Muscle layer of duodenum (tissue), 2 donors: ENCODE results near the gene TEX19.
"Not testable (repeated sequence)": the region's sequence is repeated elsewhere in the genome, so short reads cannot be mapped to it uniquely, and the experiment has no call there.

ENCODE experiments used
- H3K27ac ChIP-seq: one replicate; pipeline ENCODE4 v1.7.0; 2013; ENCODE audit warnings: mild to moderate bottlenecking, low read length
- H3K27me3 ChIP-seq: one replicate; pipeline ENCODE4 v1.7.0; 2013; ENCODE audit warnings: low read depth, mild to moderate bottlenecking, control low read depth, low read length
- H3K36me3 ChIP-seq, 2 donors: one replicate each; pipeline ENCODE4 v1.7.0; 2013; ENCODE audit warnings: low read length in 2 of 2, control low read depth in 1 of 2, mild to moderate bottlenecking in 1 of 2; ENCODE audit not compliant: insufficient read depth in 2 of 2, control insufficient read depth in 1 of 2
- H3K4me1 ChIP-seq, 2 donors: one replicate each; pipeline ENCODE4 v1.7.0; 2013; ENCODE audit warnings: low read length in 2 of 2, mild to moderate bottlenecking in 2 of 2, control low read depth in 1 of 2, moderate library complexity in 1 of 2; ENCODE audit not compliant: insufficient read depth in 2 of 2, control insufficient read depth in 1 of 2
- H3K4me3 ChIP-seq, 2 donors: one replicate each; pipeline ENCODE4 v1.7.0; 2013; ENCODE audit warnings: low read length in 2 of 2, low read depth in 1 of 2, mild to moderate bottlenecking in 1 of 2
- H3K9me3 ChIP-seq, 2 donors: one replicate each; pipeline ENCODE4 v1.7.0; 2013; ENCODE audit warnings: low read length in 2 of 2, control low read depth in 1 of 2, mild to moderate bottlenecking in 1 of 2; ENCODE audit not compliant: control insufficient read depth in 1 of 2
- donor health status: healthy.

TEX19 gene

DNA sequence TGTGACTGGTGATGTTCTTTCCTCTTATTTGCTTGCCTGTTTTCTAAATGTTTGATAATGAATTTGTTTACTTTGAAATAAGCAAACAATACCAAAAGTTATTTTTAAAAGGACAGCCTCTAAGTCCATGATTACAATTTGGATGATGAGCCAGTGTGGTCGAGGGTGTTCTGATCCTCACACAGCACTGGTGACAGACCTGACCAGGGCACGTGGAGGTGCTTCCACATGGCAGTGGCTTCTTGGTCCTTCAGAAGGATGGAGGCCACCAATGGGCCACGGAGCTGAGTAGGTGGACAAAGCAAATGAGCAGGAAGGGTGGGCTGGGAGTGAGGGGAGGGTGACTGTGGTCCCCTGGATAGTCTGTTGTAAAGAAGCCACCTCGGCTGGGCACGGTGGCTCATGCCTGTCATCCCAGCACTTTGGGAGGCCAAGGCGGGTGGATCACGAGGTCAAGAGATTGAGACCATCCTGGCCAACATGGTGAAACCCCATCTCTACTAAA is 4.2 kb upstream of the TEX19 start:
- peaks cover 6% of the 10 kb centered on the region for H3K27me3 ChIP-seq
- H3K4me3 ChIP-seq = no peak overlapping the region
- H3K4me1 ChIP-seq = peaks cover 0 to 14% of the 10 kb centered on the region in 2 donors
- no peaks in the 10 kb centered on the region for H3K36me3 ChIP-seq
- no peaks in the 10 kb centered on the region for H3K9me3 ChIP-seq
- H3K27ac ChIP-seq = no peak overlapping the region

DNA sequence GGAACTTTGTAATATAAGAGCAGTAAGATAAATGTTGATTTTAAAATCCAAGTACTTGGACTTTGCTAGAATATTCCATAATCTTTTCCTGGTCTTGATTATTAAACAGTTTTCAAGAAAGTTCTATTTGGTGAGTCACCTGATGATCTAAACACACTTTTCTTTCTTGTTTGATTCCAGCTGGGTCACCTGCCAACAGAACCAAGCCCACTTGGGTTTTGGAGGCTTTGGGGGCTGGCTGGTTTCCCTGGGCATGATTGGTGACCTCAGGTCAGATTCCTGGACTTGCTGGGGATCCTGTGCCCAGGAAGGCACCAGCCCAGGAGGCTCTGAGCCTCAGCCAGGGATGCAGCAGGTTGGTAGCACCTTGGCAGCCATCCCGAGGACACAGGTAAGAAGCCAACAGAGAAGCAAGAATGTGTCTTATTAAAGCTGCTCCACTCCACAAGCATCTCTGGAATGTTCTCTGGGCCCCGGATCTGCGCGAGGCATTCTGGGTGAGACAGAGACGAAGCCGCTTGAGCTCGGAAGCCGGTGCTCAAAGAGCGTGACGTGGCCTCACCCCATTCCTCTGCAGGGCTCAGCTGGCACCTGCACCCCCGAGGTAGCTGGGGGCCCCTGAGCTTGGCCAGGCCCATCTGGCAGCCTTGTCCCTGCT is 3.1 kb upstream of the TEX19 start:
- Histone ChIP-seq H3K27ac (no peak overlapping the region), H3K4me3 (no peak overlapping the region), H3K27me3 (peaks cover 6% of the 10 kb centered on the region), H3K9me3 (no peaks in the 10 kb centered on the region), H3K4me1 (peaks cover 0 to 14% of the 10 kb centered on the region in 2 donors), H3K36me3 (no peaks in the 10 kb centered on the region)

DNA sequence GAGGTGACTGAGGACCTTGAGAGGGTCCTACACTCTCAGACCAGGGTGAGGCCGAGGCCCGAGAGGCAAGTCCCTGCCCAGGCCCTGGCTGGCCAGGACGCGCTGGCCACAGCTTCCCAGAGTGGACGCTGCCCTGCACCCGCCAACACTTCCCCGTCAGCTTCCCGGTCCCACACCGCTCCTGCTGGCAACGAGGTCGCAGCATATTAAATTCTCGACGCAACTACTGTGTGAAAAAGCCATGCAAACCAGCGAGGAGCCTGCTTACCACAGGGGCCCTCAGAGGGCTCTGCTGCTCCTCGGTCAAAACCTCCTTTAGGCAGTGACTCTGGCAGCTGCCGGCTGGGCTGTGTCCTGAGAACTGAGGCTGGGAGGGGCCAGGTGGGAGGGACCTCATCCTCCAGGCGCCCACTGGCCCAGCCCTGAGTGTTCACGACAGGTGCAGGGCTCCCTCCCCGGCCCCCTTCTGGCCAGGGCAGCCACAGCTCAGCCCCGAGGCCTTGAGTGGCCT is 2.1 kb upstream of the TEX19 start:
- Histone ChIP-seq H3K36me3 (no peaks in the 10 kb centered on the region), H3K27ac (no peak overlapping the region), H3K4me3 (no peak overlapping the region), H3K27me3 (peaks cover 6% of the 10 kb centered on the region), H3K4me1 (peaks cover 0 to 10% of the 10 kb centered on the region in 2 donors), H3K9me3 (no peaks in the 10 kb centered on the region)

DNA sequence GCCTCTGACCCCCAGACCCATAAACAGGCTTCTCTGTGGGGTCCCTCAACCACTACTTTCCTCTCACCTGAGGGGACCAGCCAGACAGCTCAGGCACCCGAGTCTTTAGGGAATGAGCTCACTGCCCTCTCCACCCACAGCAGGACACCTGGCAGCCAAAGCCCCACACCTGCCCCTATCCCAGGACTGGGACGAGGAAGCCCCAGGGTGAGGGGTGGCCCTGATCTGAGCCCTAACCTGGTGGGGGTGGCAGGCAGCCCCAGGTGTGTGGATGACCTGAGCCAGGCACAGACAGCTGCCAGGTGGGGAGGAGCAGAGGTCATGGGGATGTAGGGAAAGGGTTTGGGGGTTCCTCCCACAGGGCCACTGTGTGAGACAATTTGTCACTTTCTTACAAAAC is 1.7 kb upstream of the TEX19 start:
- no peaks in the 10 kb centered on the region for H3K36me3 ChIP-seq
- peaks cover 0 to 8% of the 10 kb centered on the region in 2 donors for H3K4me1 ChIP-seq
- H3K27ac ChIP-seq = no peak overlapping the region
- H3K4me3 ChIP-seq = no peak overlapping the region
- no peaks in the 10 kb centered on the region for H3K9me3 ChIP-seq
- peaks cover 6% of the 10 kb centered on the region for H3K27me3 ChIP-seq

DNA sequence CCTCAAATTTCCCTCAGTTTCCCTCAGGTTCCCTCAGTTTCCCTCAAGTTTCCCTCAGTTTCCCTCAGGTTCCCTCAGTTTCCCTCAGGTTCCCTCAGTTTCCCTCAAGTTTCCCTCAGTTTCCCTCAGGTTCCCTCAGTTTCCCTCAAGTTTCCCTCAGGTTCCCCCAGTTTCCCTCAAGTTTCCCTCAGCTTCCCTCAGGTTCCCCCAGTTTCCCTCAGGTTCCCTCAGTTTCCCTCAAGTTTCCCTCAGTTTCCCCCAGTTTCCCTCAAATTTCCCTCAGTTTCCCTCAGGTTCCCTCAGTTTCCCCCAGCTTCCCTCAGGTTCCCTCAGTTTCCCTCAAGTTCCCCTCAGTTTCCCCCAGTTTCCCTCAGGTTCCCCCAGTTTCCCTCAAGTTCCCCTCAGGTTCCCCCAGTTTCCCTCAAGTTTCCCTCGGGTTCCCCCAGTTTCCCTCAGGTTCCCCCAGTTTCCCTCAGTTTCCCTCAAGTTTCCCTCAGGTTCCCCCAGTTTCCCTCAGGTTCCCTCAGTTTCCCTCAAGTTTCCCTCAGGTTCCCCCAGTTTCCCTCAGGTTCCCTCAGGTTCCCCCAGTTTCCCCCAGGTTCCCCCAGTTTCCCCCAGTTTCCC is 516 bp downstream of the TEX19 start:
- not testable (repeated sequence) for H3K27me3 ChIP-seq, H3K9me3 ChIP-seq, H3K4me1 ChIP-seq, H3K4me3 ChIP-seq, H3K27ac ChIP-seq, H3K36me3 ChIP-seq

DNA sequence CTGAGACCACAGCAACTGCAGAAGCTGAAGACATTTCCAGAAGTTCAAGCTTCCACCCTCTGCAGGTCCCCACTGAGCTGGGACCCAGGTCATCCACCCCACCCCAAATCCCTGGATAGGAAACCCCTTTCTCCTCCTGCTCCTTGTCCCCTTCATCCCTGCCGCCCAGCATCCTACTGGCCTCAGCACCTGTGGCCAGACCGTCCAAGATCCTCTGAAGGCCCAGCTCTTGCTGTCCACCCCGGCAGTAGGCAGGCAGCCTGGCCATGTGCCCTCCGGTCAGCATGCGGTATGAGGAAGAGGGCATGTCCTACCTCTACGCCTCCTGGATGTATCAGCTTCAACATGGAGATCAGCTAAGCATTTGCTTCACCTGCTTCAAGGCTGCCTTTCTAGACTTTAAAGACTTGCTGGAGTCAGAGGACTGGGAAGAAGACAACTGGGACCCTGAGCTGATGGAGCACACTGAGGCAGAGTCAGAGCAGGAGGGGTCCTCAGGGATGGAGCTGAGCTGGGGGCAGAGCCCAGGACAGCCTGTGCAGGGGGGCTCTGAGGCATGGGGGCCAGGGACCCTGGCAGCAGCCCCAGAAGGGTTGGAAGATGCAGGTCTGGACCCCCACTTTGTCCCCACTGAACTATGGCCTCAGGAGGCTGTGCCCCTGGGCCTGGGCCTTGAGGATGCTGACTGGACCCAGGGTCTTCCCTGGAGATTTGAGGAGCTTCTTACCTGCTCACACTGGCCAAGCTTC is 3.0 kb downstream of the TEX19 start:
- H3K27ac ChIP-seq = no peak overlapping the region
- H3K9me3 ChIP-seq = no peaks in the 10 kb centered on the region
- H3K4me3 ChIP-seq = no peak overlapping the region
- H3K4me1 ChIP-seq = no peaks in the 10 kb centered on the region
- H3K27me3 ChIP-seq = peaks cover under 1% of the 10 kb centered on the region
- no peaks in the 10 kb centered on the region for H3K36me3 ChIP-seq

DNA sequence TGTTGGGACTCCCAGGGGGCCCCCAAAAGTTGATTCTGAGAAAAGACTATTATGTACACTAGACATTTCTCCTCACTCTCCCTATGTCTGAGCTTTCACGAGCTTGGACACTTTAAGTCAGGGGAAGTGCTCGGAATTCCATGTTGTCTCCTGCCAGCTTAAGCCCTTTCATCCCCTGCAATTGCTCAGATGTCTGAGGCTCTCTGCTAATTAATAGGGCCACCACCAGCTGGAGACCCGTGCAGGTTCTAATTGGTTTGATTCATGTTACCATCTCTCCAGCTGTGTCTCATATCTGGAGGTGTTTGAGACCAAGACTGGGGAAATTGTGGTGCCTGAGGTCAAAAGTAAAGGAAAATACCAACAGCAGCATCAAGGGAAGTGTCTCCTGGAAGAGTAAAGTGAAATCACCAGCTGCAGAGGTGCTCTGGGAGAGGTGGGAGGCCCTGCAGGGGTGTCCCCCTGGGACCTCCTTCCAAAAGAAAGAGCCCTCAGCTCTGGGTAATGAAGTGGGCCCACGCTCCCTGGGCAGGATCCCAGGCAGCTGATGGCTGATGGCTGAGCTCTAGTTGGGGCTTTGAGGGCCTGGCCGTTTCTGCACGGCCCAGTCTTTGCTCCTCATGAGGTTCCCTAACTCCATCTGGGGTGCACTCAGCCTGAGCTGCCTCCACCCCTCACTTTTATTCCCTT is 6.7 kb downstream of the TEX19 start:
- H3K27ac ChIP-seq = no peak overlapping the region
- no peaks in the 10 kb centered on the region for H3K9me3 ChIP-seq
- H3K4me3 ChIP-seq = no peak overlapping the region
- peaks cover 4% of the 10 kb centered on the region for H3K27me3 ChIP-seq
- no peaks in the 10 kb centered on the region for H3K36me3 ChIP-seq
- H3K4me1 ChIP-seq = peaks cover 0 to 6% of the 10 kb centered on the region in 2 donors

DNA sequence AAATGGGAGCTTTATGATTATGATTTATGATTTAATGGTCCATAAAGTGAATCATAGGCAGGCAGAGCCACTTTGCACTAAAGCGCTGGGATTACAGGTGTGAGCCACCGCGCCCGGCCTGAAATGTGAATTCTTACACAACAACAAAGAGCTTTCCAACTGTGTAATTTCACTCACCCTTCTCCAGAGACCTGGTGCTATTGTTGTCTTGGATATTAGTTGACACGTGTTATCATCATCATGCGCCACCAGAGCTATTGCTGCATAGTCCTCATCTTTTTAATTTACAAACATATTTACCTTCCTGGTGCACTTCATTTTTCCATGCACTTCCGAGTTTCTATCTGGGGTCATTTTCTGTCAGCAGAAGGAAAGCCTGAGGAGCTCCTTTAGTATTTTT is 7.7 kb downstream of the TEX19 start:
- no peaks in the 10 kb centered on the region for H3K9me3 ChIP-seq
- H3K27ac ChIP-seq = no peak overlapping the region
- no peak overlapping the region for H3K4me3 ChIP-seq
- peaks cover 11% of the 10 kb centered on the region for H3K27me3 ChIP-seq
- peaks cover 0 to 16% of the 10 kb centered on the region in 2 donors for H3K4me1 ChIP-seq
- no peaks in the 10 kb centered on the region for H3K36me3 ChIP-seq

DNA sequence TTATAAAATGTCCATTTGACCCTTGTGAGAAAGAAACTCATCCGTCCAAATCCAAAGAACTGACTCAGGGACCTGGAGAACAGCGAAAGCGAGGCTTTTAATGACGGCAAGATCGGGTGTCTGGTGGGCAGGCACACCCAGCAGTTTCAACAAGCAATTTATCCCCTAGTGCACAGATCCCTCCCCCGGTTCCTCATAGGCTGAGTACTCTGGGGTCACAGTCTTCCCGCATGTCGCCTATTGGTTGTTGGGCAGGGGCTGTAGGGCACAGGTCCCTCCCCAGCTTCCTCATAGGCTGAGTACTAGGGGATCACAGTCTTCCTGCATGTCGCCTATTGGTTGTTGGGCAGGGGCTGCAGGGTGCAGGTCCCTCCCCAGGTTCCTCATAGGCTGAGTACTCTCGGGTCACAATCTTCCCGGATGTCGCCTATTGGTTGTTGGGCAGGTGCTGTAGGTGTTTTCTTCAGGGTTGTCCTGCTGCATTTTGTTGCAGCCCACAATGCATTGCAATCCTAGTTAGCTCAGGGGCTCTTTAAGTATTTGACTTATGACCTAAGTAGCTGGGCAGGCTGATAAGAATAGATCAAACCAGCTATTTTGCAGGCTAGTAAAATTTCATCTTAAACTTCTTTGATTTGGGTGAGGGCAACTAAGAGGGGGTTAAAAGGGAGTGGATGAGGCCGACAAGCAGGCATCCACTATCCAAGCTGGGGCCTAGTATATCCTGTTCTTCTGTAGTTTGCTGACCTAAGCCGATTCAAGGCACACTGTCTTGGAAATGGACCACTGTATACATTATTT is 8.9 kb downstream of the TEX19 start:
- Histone ChIP-seq H3K4me1 (peaks cover 0 to 24% of the 10 kb centered on the region in 2 donors), H3K4me3 (no peak overlapping the region), H3K27me3 (peaks cover 20% of the 10 kb centered on the region), H3K27ac (no peak overlapping the region), H3K36me3 (no peaks in the 10 kb centered on the region), H3K9me3 (no peaks in the 10 kb centered on the region)

DNA sequence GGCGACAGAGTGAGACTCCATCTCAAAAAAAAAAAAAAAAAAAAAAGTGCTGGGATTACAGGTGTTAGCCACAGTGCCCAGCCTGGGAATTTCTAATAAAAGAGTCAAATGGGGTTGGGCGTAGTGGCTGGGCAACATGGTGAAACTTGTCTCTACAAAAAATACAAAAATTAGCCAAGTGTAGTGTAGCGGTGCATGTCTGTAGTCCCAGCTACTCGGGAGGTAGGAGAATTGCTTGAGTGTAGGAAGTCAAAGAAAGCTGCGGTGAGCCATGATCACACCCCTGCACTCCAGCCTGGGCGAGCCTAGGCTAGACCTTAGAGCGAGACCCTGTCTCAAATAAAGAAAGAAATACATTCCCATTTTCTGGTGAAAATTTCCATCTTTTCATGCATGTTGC is 10.2 kb downstream of the TEX19 start:
- H3K4me3 ChIP-seq = no peak overlapping the region
- no peak overlapping the region for H3K27ac ChIP-seq
- no peaks in the 10 kb centered on the region for H3K36me3 ChIP-seq
- H3K9me3 ChIP-seq = no peaks in the 10 kb centered on the region
- peaks cover 22% of the 10 kb centered on the region for H3K27me3 ChIP-seq
- peaks cover 0 to 24% of the 10 kb centered on the region in 2 donors for H3K4me1 ChIP-seq
